GM12874 (cell line): Measurements from ENCODE around the gene FMNL1.

Source experiments
- TF ChIP-seq, protein P1 (sequence below): IDR thresholded peaks from 2 replicates; pipeline ENCODE4 v1.5.1; 2011; ENCODE audit warnings: low read depth, mild to moderate bottlenecking, control low read depth, low read length, moderate library complexity; ENCODE audit not compliant: insufficient read depth

Gene FMNL1

DNA sequence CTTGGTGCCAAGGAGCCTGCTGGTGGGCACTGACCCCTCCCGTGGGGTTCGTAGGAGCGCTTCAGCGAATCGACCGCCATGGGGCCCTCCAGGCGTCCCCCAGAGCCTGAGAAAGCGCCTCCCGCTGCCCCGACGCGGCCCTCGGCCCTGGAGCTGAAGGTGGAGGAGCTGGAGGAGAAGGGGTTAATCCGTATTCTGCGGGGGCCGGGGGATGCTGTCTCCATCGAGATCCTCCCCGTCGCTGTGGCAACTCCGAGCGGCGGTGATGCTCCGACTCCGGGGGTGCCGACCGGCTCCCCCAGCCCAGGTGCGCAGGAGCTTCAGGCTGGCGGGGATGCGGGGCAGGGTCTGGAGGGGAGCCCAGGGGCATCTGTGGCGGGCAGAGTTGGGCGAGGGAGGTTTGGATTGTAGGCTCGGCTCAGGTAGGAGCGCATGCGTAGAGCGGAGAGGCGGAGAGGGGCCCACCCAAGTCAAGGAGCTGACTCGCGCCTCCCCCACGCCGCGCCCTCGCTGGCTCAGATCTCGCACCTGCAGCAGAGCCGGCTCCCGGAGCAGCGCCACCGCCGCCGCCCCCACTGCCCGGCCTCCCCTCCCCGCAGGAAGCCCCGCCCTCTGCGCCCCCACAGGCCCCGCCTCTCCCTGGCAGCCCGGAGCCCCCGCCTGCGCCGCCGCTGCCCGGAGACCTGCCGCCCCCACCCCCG, 19.8 kb downstream of the FMNL1 start:
- TF ChIP-seq, protein P1, sequence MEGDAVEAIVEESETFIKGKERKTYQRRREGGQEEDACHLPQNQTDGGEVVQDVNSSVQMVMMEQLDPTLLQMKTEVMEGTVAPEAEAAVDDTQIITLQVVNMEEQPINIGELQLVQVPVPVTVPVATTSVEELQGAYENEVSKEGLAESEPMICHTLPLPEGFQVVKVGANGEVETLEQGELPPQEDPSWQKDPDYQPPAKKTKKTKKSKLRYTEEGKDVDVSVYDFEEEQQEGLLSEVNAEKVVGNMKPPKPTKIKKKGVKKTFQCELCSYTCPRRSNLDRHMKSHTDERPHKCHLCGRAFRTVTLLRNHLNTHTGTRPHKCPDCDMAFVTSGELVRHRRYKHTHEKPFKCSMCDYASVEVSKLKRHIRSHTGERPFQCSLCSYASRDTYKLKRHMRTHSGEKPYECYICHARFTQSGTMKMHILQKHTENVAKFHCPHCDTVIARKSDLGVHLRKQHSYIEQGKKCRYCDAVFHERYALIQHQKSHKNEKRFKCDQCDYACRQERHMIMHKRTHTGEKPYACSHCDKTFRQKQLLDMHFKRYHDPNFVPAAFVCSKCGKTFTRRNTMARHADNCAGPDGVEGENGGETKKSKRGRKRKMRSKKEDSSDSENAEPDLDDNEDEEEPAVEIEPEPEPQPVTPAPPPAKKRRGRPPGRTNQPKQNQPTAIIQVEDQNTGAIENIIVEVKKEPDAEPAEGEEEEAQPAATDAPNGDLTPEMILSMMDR = no peak

DNA sequence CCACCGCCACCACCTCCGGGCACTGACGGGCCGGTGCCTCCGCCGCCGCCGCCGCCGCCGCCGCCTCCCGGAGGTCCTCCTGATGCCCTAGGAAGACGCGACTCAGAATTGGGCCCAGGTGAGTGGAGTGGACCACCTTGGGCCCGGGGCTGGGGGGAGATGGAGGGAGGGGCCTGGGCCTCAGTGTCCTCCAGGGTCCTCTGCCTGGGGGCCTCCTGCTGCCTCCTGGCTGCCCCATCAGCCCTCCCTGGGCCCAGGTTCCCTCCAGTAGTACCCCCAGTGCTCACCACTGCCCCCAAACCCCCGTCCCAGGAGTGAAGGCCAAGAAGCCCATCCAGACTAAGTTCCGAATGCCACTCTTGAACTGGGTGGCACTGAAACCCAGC, 20.3 kb downstream of the FMNL1 start:
- TF ChIP-seq, protein P1 = no peak

DNA sequence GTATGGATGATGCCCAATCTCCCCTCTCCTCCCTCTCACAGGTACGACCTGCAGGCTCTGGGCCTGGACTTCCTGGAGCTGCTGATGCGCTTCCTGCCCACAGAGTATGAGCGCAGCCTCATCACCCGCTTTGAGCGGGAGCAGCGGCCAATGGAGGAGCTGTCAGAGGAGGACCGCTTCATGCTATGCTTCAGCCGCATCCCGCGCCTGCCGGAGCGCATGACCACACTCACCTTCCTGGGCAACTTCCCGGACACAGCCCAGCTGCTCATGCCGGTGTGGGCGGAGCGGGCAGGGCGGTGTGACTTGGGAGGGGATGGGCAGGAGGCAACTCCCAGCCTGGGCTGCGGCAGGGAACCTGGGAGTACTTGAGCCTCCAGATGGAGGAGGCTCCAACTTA, 22.1 kb downstream of the FMNL1 start:
- TF ChIP-seq, protein P1 = no peak

DNA sequence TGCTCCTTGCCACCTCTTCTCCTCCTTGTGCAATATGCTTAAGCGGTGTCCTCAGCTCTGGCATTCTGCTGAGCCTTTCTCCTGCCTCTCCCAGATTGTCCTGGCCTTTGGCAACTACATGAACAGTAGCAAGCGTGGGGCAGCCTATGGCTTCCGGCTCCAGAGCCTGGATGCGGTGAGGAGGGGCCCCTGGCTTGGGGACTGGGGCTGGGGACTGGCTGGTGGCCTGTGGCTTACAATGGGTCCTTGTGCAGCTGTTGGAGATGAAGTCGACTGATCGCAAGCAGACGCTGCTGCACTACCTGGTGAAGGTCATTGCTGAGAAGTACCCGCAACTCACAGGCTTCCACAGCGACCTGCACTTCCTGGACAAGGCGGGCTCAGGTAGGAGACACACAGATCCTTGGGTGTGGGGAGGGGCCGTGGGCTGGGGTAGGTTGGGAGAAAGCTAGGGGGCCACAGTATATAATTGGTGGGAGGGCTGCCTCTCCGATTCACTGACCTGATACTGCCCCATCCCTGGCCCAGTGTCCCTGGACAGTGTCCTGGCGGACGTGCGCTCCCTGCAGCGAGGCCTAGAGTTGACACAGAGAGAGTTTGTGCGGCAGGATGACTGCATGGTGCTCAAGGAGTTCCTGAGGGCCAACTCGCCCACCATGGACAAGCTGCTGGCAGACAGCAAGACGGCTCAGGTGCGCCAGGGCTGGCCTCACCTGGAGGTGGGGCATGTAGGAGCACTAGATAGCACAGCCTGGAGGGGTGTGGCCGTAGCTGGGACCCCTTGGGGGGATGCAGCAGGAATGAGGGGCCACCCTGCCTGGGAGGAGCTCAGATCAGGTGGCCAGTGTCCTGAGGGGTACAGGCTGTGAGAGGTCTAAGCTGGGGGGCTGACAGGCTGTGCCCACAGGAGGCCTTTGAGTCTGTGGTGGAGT, 23.3 kb downstream of the FMNL1 start:
- TF ChIP-seq, protein P1 = no peak

DNA sequence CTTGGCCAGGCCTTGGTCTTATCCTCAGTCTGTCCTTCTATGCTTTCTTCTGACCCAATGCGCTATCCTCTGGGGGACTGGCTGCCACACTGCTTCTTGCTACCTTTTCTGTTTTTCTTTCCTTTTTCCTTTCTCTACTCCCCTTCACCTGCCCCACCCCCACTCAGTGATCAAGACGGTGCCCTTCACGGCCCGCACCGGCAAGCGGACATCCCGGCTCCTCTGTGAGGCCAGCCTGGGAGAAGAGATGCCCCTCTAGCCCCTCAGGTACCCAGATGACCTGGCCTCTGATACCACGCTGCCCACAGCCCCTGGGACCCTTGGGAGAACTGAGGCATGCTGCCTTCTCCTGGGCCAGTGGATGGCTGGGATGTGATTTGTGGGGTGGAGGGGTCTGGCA, 24.7 kb downstream of the FMNL1 start:
- TF ChIP-seq, protein P1 = no peak

DNA sequence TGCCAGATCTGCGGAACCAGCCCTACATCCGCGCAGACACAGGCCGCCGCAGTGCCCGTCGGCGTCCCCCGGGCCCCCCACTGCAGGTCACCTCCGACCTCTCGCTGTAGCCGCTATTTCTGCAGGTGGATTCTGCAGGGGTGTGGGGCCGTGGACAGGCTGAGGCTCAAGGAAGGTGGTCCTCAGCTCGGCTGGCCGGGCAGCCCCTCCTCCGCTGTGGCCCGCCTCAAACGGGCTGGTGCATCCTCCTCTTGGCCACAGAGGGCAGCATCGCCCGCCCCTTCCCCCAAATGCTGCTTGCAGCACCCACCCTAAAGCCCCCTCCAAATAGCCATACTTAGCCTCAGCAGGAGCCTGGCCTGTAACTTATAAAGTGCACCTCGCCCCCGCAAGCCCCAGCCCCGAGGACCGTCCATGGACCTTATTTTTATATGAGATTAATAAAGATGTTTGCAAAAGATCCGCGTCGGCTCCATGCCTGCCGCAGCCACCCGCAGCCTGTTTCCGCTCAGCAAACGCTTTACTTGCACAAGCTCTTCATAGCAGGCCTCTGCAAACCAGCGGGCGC, 25.3 kb downstream of the FMNL1 start:
- TF ChIP-seq, protein P1 = peak; percentile 35

DNA sequence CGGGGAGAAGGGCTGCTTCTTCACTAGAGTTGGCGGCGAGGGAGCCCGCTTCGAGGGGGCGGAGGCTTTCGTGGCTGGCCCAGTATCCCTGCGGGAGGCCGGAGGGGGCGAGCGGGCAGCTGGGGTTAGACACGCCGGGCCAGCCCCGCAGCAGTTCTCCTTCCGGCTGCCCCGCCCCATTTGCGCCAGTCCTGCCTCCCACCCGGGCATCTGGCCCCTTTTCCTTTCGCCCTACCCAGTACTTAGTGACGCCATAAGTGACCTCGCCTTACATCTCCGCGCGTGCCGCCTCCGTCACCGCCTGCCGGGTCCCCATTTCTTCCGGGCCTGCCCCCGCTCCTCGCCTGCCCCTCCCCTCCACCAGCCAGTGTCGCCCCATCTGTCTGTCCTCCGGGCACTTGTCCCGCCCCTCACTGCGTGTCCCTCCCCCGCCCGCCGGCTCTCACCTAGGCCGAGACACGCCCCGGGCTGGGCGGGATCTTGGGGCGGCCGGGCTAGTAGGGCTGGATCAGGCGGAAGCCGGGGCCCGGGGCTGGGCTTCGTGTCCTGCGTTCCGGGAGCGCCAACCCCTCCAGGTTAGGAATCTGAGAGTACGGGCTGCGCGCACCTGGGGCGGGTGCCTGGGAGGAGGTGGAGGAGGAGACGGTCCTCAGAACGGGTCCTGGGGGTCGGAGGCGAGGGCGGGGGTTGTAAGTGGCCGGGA, 25.9 kb downstream of the FMNL1 start:
- TF ChIP-seq, protein P1 = no peak
